ENCODE measurements around the gene CYGB.
A peak's percentile ranks its signal among the peaks of the same experiment; 100 is the strongest.

Gene CYGB

GRCh38 chr17:76550712-76551615 is 13.5 kb upstream of the CYGB start:
- H3K4me3 ChIP-seq (ENCODE audit: control insufficient read depth, low read depth, low read length), result no peak overlapping the region
- DNase-seq (ENCODE audit: low read depth), result no peak
- no peak for TF ChIP-seq CTCF (IDR thresholded peaks at IDR 0.05; ENCODE audit: control insufficient read depth, insufficient read depth, low read depth, low read length, missing control alignments)

- H3K4me3 ChIP-seq (ENCODE audit: control insufficient read depth, low read depth, low read length), result no peak overlapping the region
These were observed 12.0 kb upstream of the CYGB start for GRCh38 chr17:76549539-76549938.

GRCh38 chr17:76549215-76549518 is 11.7 kb upstream of the CYGB start:
- TF ChIP-seq CTCF (IDR thresholded peaks at IDR 0.05; ENCODE audit: control insufficient read depth, insufficient read depth, low read depth, low read length, missing control alignments), result no peak
- DNase-seq (ENCODE audit: low read depth), result no peak

More at GRCh38 chr17:76549539-76549938, 12.0 kb upstream of the CYGB start:
- TF ChIP-seq CTCF (IDR thresholded peaks at IDR 0.05; ENCODE audit: control insufficient read depth, insufficient read depth, low read depth, low read length, missing control alignments), result no peak
- no peak for DNase-seq (ENCODE audit: low read depth)

GRCh38 chr17:76548378-76549214 is 11.1 kb upstream of the CYGB start:
- H3K4me3 ChIP-seq (ENCODE audit: control insufficient read depth, low read depth, low read length), result no peak overlapping the region
- no peak for TF ChIP-seq CTCF (IDR thresholded peaks at IDR 0.05; ENCODE audit: control insufficient read depth, insufficient read depth, low read depth, low read length, missing control alignments)
- no peak for DNase-seq (ENCODE audit: low read depth)

More at GRCh38 chr17:76549215-76549518, 11.7 kb upstream of the CYGB start:
- no peak overlapping the region for H3K4me3 ChIP-seq (ENCODE audit: control insufficient read depth, low read depth, low read length)

- TF ChIP-seq CTCF (IDR thresholded peaks at IDR 0.05; ENCODE audit: control insufficient read depth, insufficient read depth, low read depth, low read length, missing control alignments), result no peak
- H3K4me3 ChIP-seq (ENCODE audit: control insufficient read depth, low read depth, low read length), result no peak overlapping the region
- DNase-seq (ENCODE audit: low read depth), result no peak
These were observed 10.2 kb upstream of the CYGB start for GRCh38 chr17:76547642-76548202.

- no peak for DNase-seq (ENCODE audit: low read depth)
- no peak overlapping the region for H3K4me3 ChIP-seq (ENCODE audit: control insufficient read depth, low read depth, low read length)
These were observed 9.7 kb upstream of the CYGB start for GRCh38 chr17:76547183-76547641.

More at GRCh38 chr17:76547183-76547641, 9.7 kb upstream of the CYGB start:
- TF ChIP-seq CTCF (IDR thresholded peaks at IDR 0.05; ENCODE audit: control insufficient read depth, insufficient read depth, low read depth, low read length, missing control alignments), result peak; percentile 73
